Middle frontal gyrus (tissue), 1 donor: ENCODE results near the gene KANSL1L.
"Not testable (repeated sequence)": the region's sequence is repeated elsewhere in the genome, so short reads cannot be mapped to it uniquely, and the experiment has no call there.

Source experiments
- DNase-seq: peaks from one replicate; pipeline ENCODE4 v3.0.0-alpha.2; 2015; ENCODE audit warnings: low spot score; ENCODE audit errors: extremely low spot score

KANSL1L gene, protein sequence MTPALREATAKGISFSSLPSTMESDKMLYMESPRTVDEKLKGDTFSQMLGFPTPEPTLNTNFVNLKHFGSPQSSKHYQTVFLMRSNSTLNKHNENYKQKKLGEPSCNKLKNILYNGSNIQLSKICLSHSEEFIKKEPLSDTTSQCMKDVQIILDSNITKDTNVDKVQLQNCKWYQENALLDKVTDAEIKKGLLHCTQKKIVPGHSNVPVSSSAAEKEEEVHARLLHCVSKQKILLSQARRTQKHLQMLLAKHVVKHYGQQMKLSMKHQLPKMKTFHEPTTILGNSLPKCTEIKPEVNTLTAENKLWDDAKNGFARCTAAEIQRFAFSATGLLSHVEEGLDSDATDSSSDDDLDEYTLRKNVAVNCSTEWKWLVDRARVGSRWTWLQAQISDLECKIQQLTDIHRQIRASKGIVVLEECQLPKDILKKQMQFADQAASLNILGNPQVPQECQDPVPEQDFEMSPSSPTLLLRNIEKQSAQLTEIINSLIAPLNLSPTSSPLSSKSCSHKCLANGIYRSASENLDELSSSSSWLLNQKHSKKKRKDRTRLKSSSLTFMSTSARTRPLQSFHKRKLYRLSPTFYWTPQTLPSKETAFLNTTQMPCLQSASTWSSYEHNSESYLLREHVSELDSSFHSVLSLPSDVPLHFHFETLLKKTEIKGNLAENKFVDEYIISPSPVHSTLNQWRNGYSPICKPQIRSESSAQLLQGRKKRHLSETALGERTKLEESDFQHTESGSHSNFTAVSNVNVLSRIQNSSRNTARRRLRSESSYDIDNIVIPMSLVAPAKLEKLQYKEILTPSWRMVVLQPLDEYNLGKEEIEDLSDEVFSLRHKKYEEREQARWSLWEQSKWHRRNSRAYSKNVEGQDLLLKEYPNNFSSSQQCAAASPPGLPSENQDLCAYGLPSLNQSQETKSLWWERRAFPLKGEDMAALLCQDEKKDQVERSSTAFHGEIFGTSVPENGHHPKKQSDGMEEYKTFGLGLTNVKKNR

DNA sequence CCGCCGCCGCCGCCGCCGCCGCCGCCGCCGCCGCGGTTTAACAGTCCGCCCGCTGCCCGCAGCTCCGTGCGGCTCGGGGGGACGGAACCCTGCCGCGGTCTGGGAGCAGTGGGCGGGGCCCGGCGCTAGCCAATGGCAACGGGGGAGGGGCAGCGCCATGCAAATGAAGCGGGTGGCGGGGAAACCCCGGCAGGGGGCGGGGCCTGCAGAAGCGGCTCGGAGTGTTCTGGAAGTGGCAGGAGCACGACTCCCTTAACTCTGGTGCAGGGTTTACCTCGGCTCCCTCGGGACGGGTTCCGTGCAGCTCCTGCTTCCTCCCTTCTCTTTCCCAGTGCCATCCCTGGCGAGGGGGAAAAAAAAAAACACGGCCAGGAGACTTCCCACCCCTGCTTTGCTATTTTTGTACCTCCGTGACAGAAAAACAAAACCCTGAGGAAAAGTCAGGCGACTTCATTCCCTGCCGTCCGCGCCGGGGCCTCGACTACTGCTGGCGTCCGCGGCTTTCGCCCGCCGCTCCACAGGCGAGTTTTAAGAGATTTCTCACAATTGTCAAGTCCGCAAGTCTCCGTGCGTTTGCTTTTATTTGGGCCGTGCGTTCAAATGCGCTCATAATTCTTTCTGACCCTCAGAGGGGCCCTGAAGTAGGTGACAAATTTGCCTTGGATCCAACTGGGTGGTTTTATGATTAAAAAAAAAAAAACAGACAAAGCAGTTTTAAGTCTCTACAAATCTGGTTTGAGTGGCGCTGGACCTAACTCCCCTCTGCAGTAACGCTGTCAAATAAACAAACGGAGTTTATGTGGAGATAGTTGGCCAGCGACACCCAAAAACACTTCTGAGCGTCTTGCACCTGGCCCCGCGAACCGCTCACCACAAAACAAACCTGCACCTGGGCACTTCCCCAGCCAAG is at the start of gene KANSL1L:
Gene KANSL1L, minus strand, starts transcription at position 101 of the 910 bp plus-strand sequence. CDS start 16,827 bp downstream, outside the sequence.
- DNase-seq: peak; percentile 89

DNA sequence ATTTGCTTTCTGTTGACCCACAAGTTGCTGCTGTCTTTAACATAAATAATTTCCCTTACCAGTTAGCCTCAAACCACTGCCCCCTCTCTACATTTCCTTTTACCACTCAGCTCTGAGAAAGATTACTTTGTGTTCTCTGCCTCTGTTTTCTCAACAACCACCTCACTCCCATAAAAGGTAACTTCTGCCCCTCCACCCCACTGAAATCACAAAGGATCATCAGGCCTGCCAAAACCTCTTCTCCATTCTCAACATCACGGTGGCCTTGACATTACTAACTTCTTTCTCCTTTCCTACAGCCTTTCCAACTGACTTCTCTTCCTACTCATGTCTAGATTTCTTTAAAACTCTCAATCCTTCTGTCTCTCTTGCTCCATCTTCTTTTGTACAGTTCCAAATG is 43.9 kb upstream of the KANSL1L start:
- DNase-seq: no peak

DNA sequence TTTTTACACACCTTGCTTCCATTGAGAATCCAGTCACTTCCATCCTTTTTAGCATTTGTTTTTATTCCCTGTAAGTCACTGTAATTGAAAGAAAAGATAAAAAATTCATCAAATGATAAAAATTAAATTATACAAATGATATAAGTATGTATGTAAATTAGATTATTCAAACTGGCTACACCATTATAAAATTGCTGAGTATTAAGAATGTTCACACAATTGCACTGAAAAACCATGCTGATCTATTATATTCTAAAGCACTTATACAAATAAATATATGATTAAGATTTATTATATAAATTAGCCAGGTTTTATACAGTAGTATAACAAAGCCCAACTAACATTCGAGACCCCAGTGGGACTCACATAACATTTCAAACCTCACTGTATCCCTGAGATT is 39.0 kb upstream of the KANSL1L start:
- DNase-seq: no peak

DNA sequence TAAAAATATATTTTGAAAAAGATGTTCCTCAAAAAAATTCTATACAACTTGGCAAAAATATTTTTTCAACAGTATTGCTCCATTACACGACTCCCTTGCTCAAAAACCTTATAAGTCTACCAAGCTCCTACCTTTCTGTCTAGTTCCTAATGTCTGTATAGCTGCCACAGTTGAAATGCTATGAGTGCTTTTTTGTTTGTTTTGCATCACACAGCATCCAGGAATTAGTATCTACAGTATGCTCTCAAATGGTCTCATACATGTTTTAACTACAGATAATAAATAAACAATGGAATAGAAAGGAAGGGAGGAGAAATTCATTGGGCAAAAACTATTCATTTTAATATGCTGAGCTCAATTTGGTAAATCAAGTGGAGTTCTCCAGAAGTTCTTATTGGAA is 36.7 kb upstream of the KANSL1L start:
- no peak for DNase-seq

DNA sequence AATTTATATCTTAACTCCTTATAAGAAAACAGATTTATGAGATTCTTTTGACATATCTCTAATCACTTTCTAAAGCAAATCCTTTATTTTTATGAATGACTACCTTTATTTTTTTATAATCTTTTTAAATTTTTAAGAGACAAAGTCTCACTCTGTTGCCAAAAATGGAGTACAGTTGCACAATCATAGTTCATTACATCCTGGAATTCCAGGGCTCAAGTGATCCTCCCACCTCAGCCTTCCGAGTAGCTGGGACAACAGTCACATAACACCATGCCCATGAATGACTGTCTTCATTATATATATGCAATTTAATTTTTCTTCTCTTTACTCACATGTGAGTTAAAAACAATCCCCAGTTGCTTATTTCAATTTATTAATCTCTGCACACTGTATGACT is 32.3 kb upstream of the KANSL1L start:
- no peak for DNase-seq

DNA sequence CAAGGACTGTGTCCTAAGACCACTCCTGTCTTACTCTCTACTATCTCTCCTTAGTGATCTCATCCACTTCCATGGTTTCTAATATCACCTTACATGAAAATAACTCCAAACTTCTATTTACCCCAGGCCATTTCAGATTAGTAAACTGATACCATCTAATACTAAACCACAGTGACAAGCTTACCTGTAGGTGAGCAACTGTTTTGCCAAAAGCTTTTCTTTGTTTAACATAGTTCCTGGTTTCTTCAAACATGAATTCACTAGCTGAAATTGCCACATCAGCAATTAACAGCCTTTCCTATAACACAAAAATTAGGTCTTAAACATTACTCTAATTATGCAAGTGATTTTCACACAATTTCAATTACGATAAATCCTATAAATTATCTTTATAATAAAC is 31.9 kb upstream of the KANSL1L start:
- no peak for DNase-seq

DNA sequence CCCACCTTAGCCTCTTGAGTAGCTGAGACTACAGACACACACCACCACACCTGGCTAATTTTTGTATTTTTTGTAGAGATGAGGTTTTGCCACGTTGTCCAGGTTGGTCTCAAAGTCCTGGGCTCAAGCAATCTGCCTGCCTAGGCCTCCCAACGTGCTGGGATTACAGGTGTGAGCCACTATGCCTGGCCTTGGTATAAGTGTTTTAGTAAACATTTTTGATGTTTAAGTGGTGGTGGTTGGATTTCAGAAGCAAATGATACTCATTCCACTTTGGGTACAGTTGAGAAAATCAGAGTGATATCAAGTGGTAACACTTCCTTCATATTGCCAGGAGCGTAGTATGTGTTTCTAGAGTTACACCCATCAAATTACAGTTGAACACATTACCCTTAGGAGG is 28.6 kb upstream of the KANSL1L start:
- no peak for DNase-seq

DNA sequence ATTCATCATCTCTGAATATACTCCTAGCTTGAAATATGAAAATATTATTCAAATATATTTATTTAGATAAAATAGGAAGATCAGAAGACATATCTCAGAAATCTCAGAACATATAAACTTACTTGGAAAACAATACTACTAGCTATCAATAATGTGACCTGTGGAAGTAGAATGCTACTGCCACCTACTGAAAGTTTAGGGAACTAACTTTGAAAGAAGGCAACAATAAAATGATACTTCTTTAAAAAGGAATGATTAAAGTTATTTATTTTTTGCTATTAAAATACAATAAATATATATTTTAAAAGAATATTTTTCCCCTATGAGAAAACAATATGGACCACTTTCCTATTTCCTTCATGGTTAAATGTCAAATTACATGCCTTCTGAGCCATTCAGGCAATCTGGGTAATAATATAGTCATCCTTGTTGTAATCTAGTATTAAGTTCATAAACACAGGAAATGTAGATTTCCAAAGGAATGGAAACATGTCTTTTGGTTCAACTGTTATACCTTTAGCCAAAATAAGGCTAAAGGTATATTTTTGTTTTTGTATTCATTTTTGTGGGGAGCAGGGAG is 28.1 kb upstream of the KANSL1L start:
- no peak for DNase-seq

DNA sequence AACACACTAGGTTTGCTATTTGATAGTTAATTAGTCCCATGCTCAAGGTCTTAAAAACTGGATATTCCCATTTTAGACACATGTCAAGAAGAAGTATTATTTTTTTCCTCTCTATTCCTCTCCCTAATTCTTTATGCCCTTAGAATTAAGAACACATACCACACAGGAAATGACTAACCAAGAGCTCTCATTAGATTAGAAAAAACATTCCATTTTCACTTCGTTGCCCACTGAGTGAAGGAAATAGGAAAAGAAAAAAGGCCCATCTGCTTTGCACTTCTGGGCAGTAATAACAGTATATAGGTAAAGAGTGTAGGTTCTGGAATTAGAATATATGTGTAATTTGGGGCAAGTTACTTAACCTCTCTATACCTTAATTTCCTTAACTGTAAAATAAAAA is 27.1 kb upstream of the KANSL1L start:
- DNase-seq: no peak

DNA sequence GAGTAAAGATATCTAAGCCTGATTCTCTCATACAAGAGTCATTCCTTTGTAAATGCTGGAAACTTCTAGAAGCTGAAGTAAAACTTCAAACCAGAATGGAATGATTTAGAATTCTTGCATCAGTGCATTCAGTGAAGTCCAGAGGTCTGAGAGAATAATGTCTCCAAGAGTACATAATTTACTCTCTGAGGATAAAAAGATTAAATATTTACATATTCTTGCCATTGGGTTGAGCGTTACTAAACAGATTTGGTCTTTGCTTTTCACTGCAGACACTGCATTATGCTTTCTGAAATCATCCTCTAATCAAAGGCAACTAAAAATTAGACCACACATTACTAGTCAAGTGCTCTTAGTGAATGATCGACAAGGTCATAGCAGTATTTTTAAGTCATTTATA is 26.5 kb upstream of the KANSL1L start:
- no peak for DNase-seq

DNA sequence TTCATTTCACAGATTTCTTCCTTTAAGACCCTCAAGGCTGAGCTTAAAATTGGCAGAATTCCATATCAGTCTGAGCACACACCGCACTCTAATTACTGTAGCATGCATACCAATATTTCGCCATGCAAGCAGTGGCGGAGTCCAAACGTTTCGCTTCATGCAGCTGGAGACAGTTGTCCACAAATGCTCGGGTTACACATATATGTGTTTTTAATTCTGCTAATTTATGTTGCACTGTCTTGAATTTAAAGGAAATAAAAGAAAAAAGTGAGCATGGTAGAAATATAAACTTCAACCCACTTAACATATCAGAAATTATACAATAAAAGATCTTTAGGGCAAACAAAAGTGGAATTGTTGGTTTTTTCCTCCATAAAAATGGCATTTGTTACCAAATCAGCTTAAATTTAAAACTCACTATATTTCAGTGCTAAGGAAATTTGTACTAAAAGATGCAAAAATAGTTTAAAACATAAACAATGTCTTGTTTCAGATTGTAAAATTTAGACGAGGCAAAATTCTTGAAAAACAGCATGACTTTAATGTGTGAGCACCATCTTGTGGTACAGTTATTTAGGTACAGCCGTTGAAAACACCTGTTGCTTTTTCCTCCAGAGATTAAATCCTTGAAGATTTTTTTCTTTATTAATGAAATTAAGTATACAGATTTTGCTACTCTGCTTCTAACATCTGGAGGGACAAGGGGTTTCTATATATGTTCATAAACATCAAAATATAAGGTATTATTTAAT is 24.1 kb upstream of the KANSL1L start:
- peak; percentile 38 for DNase-seq

DNA sequence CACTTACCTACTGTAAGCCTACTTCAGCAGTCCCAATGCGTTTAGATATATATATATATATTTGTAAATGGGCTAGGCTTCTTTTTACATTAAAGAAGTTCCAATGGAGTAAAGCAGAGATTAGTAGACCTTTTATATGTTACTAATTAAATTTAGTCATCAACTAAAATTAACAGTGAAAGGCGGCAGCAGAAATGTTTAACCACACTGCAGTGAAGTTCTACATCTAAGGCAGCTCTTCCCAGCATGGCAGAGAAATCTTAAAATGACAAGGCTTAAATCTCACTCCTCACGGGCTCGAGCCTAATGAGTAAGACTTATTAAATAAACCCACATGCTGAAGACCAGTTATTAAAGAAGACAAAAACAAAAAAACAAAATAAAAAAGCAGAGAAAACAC is 19.1 kb upstream of the KANSL1L start:
- DNase-seq: no peak

DNA sequence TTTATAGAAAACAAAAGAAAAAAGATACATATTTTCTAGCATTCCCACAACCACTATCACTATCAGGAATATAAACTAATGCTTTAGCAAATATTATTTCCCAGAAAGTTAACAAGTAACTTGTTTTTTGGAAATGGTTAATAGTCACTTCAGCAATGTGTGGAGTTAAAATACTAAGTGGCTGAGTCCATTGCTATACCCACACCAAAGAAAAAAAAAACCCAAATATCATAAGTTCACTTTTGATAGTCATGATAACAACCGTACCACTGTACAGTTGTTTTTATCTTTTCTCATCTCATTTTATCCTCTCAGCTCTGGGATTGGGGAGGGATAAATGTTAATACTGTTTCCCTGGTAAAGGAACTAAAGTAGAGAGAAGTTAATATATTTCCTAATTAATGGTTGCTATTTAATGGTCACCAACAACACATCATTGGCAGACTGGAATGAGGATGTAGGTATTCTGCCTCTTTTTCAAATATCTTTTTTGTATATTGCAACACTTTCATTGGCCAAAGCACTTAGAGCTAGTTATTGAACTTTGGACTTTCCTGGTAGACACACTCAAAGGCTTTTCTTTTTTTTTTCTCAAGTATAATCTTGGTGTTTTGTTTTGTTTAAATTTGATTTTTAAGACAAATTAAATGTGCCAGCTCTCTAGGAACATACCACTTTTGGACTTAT is 18.4 kb upstream of the KANSL1L start:
- no peak for DNase-seq

DNA sequence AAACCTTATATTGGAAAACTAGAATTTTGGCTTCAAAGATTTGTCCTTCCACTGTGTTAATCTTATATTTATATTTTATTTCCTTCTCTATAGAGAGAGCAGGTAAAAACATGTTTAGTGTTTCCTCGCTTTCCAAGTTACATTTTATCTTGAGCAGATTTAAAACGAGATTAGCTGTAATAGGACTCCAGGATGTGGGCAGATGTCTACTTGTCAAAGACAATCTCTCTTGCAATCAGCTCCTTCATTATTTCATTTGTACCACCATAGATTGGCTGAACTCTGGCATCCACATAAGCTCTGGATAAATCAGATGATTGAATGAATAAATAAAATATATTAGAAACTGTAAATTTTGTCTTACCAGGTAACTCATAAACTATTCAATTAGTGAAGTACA is 17.5 kb upstream of the KANSL1L start:
- DNase-seq: no peak

DNA sequence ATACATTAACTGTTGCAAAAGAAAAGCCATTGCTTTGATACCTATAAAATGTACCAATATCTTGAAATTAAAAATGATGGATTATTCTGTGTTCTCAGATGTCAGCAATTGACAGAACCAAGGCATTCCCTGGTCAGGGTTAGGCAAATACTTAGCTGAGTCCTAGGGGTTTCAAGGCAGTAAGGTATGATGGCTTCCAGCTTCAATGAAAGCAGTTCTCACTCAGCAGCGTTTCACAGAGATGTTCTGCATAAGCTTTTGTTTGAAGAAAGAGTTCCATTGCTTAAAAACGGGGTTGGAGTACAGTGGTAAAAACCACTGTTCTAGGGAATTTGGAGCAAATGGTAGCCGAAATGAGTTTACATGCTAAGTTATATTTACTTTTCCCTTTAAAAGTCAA is 17.0 kb upstream of the KANSL1L start:
- no peak for DNase-seq

DNA sequence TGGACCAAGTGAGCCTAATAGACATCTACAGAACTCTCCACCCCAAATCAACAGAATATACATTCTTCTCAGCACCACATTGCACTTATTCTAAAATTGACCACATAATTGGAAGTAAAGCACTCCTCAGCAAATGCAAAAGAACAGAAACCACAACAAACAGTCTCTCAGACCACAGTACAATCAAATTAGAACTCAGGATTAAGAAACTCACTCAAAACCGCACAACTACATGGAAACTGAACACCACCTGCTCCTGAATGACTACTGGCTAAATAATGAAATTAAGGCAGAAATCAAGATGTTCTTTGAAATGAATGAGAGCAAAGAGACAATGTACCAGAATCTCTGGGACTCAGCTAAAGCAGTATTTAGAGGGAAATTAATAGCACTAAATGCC is 12.7 kb upstream of the KANSL1L start:
- DNase-seq: not testable (repeated sequence)

DNA sequence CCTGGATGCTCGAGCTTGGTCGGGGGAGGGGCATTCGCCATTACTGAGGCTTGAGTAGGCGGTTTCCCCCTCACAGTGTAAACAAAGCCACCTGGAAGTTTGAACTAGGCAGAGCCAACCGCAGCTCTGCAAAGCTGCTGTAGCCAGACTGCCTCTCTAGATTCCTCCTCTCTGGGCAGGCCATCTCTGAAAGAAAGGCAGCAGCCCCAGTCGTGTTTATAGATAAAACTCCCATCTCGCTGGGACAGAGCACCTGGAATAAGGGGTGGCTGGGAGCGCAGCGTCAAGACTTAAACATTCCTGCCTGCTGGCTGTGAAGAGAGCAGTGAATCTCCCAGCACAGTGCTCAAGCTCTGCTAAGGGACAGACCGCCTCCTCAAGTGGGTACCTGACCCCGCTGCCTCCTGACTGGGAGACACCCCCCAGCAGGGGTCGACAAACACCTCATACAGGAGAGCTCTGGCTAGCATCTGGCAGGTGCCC is 10.4 kb upstream of the KANSL1L start:
- DNase-seq: not testable (repeated sequence)

DNA sequence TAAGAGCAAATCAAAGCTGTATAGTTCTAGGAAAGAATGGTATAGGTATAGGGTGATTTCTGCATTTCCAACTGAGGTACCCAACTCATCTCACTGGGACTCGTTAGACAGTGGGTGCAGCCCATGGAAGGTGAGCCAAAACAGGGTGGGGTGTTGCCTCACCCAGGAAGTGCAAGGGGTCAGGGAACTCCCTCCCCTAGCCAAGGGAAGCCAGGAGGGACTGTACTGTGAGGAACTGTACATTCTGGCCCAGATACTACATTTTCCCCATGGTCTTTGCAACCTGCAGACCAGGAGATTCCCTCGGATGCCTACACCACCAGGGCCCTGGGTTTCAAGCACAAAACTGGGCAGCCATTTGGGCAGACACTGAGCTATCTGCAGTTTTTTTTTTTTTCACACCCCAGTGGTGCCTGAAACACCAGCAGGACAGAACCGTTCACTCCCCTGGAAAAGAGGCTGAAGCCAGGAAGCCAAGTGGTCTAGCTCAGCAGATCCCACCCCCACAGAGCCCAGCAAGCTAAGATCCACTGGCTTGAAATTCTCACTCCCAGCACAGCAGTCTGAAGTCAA is 9.9 kb upstream of the KANSL1L start:
- DNase-seq: not testable (repeated sequence)

DNA sequence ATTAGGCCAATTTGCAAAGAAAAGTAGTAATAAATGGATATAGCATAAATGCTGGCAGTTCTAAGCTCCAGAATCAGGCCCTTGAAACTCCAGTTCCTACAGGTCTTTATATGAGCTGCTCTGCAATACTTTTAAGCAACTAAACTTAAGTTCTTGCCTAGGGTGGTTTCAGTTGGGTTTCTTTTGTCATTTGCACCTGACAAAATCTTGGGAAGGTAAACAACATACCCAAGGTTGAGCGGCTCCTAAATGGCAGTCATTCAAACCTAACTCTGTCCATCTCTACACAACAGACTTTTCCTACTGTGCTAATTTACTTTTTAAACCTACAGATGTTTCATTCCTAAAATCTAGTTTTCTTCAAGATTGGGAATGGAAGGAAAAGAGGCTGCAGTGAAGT is 9.3 kb upstream of the KANSL1L start:
- DNase-seq: no peak
